Activated CD4-positive, CD25-positive, alpha-beta regulatory T cell (primary cell): ENCODE results near the gene BHLHE40.
A peak's percentile ranks its signal among the peaks of the same experiment; 100 is the strongest.

ENCODE experiments used
- DNase-seq, 4 experiments: peaks; one replicate each; lab custom pipeline; 2025; lab: John Stamatoyannopoulos, UW

Gene BHLHE40

DNA sequence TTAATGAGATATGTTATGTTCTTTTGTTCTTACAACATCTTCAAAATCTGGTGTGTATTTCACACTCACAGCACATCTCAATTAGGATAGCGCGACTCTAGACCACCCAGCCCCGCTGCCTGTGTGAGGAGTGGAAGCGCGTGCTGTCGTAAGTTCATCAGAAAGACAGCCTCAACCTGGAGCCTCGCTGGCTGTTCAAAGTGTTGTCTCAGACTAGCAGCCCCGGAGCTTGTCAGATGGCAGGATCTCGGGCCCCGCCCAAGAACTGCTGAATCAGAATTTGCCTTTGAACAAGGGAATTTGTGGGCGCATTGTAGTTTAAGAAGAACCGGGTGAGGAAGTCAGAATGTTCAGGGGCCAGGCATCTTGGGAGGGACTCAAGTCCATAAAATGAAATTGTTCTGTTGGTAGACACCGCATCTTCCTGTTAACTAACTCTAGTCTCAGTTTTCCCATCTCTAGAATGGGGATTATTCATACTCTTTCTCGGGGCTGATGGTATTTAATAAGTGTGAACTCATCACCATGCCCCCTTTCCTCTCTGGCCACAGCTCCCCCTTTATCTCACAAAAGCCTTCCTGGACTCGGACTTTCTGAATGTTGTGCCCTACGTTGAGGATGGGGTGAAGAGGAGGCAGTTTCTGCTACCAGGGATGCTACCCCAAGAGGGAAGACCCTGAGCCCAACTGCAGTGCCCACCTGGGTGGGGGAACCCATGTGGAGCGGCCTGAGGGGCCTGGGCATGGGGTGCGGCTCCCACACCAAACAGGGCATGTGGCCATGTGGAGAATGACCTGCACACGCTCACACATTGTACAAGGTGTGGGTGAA, 40.4 kb downstream of the BHLHE40 start:
- peak; percentile 9 to 50 (median 18) for DNase-seq

GRCh38 chr3:5020242-5020722, 41.0 kb downstream of the BHLHE40 start:
- DNase-seq, result no peak

GRCh38 chr3:5021116-5022092, 42.2 kb downstream of the BHLHE40 start:
- DNase-seq, result no peak

DNA sequence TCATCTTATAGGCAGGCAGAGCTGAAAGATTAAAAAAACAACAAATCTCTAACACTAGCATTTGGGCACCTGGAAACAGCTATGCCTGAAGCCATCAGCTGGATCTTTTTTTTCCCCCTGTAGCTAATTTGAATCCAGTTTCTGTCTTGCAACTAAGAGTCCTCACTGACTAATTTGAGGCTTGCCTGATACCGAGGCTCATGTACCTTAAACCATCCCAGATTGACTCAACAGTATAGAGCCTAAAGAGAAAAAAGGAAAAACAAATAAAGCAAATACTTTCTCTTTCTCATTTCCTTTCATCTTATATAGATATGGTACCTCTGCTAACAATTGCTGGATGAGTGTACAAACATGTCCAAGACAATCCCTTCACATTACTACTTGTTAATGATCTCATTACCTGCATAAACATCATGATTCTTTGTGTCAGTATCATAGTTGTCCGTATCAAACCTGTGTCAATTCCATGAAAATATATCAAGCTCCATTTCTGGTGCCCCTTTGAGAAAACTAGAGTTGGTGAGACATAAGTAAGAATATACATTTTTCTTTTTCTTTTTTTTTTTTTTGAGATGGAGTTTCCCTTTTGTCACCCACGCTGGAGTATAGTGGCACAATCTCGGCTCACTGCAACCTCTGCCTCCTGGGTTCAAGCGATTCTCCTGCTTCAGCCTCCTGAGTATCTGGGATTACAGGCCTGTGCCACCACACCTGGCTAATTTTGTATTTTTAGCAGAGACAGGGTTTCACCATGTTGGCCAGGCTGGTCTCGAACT, 43.1 kb downstream of the BHLHE40 start:
- no peak for DNase-seq

DNA sequence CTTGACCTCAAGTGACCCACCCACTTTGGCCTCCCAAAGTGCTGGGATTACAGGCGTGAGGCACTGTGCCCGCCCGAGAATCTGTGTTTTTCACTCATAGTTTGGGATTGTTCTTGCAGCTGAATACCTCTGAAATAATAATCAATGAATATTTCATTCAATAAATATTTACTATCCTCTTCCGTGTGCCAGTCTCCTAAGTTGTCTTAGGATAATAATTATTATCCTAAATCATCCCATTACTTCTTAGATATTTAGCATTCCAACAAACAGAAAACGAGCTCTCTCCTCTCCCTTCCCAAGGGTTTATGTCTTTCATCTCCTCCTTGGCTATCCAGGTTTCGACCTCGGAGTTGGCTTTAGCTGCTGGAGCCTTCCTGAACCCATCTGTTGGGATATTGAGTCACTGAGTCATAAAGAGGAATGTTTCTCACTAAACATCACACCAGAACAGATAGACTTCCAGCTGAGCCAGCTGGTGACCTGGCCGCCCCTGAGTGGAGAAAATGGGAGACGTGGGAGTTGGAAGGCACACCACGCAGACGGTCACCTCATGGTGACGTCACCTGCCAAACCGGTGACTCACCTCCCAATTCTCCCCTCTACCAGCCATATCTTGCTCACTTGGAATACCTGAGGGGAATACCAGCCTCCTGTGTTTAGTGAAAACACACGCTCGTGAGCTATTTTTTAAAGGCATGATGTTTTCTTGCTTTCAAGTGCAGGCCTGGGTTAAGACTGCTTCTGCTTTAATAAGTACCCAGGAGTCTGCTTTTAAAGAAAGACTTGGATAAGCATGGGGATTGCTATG, 43.9 kb downstream of the BHLHE40 start:
- no peak for DNase-seq

- DNase-seq, result no peak
Measured at GRCh38 chr3:5023777-5024346, 44.6 kb downstream of the BHLHE40 start.

GRCh38 chr3:5026046-5026362, 46.8 kb downstream of the BHLHE40 start:
- no peak for DNase-seq

DNA sequence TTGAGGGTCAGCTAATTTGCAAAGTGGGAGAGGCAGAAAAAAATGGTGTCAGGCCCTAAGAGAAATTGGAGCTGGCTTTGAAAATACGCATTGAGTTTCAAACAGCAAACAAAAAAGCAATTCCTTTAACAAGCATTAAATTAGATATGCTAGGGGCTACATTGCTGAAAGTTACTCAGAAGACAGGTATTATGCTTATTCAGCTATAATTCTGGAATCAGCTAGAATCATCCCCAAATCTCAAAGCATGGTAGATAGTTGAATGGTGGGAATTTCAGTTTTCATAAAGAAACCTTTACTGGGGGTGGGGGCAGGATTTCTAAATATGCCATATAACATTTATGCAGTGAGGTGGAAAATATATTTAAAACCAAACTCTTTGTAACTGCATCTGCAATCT, 50.5 kb downstream of the BHLHE40 start:
- no peak for DNase-seq

- DNase-seq, result no peak
Measured at GRCh38 chr3:5030152-5030551, 50.9 kb downstream of the BHLHE40 start.

DNA sequence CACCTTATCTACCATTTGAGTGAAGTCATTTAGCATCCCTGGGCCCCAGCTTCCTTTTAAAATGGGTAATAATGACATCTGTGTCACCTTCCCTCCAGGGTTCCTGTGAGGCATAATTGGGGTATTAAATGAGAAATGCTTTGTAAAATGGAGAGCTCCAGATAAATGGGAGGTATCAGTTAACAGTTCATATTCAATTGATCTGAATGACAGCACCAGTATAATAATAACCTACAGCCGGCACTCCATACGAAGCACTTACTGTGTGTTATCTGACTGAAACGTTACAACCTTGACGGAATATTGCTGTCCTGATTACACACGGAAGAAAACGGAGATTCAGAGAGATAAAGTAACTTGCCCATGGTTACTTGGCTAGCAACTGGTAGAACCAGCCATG, 53.6 kb downstream of the BHLHE40 start:
- DNase-seq, result no peak
